ENCODE data around the gene KIAA0825.

Gene KIAA0825

GRCh38 chr5:94469894-94470329, 148.5 kb downstream of the KIAA0825 start:
- H3K36me3 ChIP-seq (ENCODE audit: insufficient read depth, insufficient read length, low read length): no peaks in the 10 kb centered on the region
- no peaks in the 10 kb centered on the region for H3K4me1 ChIP-seq (ENCODE audit: insufficient read depth, insufficient read length)
- DNase-seq (ENCODE audit: low read depth, low spot score): no peak
- H3K9ac ChIP-seq (ENCODE audit: insufficient read length, low read depth): no peak overlapping the region
- TF ChIP-seq YY1 (IDR thresholded peaks at IDR 0.05; ENCODE audit: insufficient read depth, insufficient read length) (no peak), SUZ12 (IDR thresholded peaks at IDR 0.05; ENCODE audit: extremely low read depth, insufficient read depth, insufficient read length) (no peak), ZNF274 (IDR thresholded peaks at IDR 0.05; ENCODE audit: low read depth, low read length) (no peak)
- no peaks in the 10 kb centered on the region for H3K27me3 ChIP-seq (ENCODE audit: insufficient read depth, insufficient read length)
- H3K9me3 ChIP-seq (ENCODE audit: insufficient read depth, low read length): no peaks in the 10 kb centered on the region
- no peak overlapping the region for H3K4me3 ChIP-seq (ENCODE audit: insufficient read length, low read depth)

GRCh38 chr5:94467954-94468930, 150.2 kb downstream of the KIAA0825 start:
- Histone ChIP-seq H3K9me3 (ENCODE audit: insufficient read depth, low read length) (no peaks in the 10 kb centered on the region), H3K27me3 (ENCODE audit: insufficient read depth, insufficient read length) (no peaks in the 10 kb centered on the region), H3K36me3 (ENCODE audit: insufficient read depth, insufficient read length, low read length) (no peaks in the 10 kb centered on the region), H3K4me3 (ENCODE audit: insufficient read length, low read depth) (no peak overlapping the region), H3K4me1 (ENCODE audit: insufficient read depth, insufficient read length) (no peaks in the 10 kb centered on the region), H3K9ac (ENCODE audit: insufficient read length, low read depth) (no peak overlapping the region)
- TF ChIP-seq SUZ12 (IDR thresholded peaks at IDR 0.05; ENCODE audit: extremely low read depth, insufficient read depth, insufficient read length): no peak
- no peak for DNase-seq (ENCODE audit: low read depth, low spot score)

- Histone ChIP-seq H3K36me3 (ENCODE audit: insufficient read depth, insufficient read length, low read length) (no peaks in the 10 kb centered on the region), H3K4me1 (ENCODE audit: insufficient read depth, insufficient read length) (no peaks in the 10 kb centered on the region), H3K9ac (ENCODE audit: insufficient read length, low read depth) (no peak overlapping the region), H3K4me3 (ENCODE audit: insufficient read length, low read depth) (no peak overlapping the region), H3K9me3 (ENCODE audit: insufficient read depth, low read length) (no peaks in the 10 kb centered on the region), H3K27me3 (ENCODE audit: insufficient read depth, insufficient read length) (no peaks in the 10 kb centered on the region)
- TF ChIP-seq ZNF274 (IDR thresholded peaks at IDR 0.05; ENCODE audit: low read depth, low read length): no peak
- TF ChIP-seq SUZ12 (IDR thresholded peaks at IDR 0.05; ENCODE audit: extremely low read depth, insufficient read depth, insufficient read length): no peak
- DNase-seq (ENCODE audit: low read depth, low spot score): no peak
These were observed 151.0 kb downstream of the KIAA0825 start for GRCh38 chr5:94467346-94467953.

DNA sequence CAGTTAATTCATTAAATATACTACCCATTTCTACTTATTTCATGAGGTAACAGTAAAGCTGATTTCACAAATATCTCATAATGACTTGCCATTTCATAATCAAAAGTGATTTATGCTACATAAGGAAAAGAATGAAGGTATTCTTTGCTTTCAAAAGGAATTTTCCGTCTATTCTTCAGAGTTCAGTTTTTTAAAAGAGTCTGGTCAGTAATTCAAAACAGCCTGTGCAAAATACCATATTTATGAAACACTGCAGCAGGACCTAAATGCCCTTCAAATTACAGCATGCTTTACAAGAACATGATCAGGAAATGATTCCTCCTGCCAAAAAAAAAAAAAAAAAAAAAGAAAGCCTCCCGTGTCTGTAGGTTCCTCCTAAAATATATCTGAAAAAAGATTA, 154.7 kb downstream of the KIAA0825 start:
- no peaks in the 10 kb centered on the region for H3K36me3 ChIP-seq (ENCODE audit: insufficient read depth, insufficient read length, low read length)
- H3K9ac ChIP-seq (ENCODE audit: insufficient read length, low read depth): no peak overlapping the region
- TF ChIP-seq YY1 (IDR thresholded peaks at IDR 0.05; ENCODE audit: insufficient read depth, insufficient read length) (no peak), ZNF274 (IDR thresholded peaks at IDR 0.05; ENCODE audit: low read depth, low read length) (no peak), SUZ12 (IDR thresholded peaks at IDR 0.05; ENCODE audit: extremely low read depth, insufficient read depth, insufficient read length) (no peak)
- H3K4me1 ChIP-seq (ENCODE audit: insufficient read depth, insufficient read length): no peaks in the 10 kb centered on the region
- H3K4me3 ChIP-seq (ENCODE audit: insufficient read length, low read depth): no peak overlapping the region
- no peaks in the 10 kb centered on the region for H3K9me3 ChIP-seq (ENCODE audit: insufficient read depth, low read length)
- no peak for DNase-seq (ENCODE audit: low read depth, low spot score)
- H3K27me3 ChIP-seq (ENCODE audit: insufficient read depth, insufficient read length): no peaks in the 10 kb centered on the region

GRCh38 chr5:94461131-94461530, 157.3 kb downstream of the KIAA0825 start:
- no peak overlapping the region for H3K9ac ChIP-seq (ENCODE audit: insufficient read length, low read depth)
- no peaks in the 10 kb centered on the region for H3K9me3 ChIP-seq (ENCODE audit: insufficient read depth, low read length)
- H3K27me3 ChIP-seq (ENCODE audit: insufficient read depth, insufficient read length): no peaks in the 10 kb centered on the region
- no peak for DNase-seq (ENCODE audit: low read depth, low spot score)
- no peak for TF ChIP-seq SUZ12 (IDR thresholded peaks at IDR 0.05; ENCODE audit: extremely low read depth, insufficient read depth, insufficient read length)
- no peak for TF ChIP-seq YY1 (IDR thresholded peaks at IDR 0.05; ENCODE audit: insufficient read depth, insufficient read length)
- TF ChIP-seq ZNF274 (IDR thresholded peaks at IDR 0.05; ENCODE audit: low read depth, low read length): no peak
- H3K4me1 ChIP-seq (ENCODE audit: insufficient read depth, insufficient read length): no peaks in the 10 kb centered on the region
- no peaks in the 10 kb centered on the region for H3K36me3 ChIP-seq (ENCODE audit: insufficient read depth, insufficient read length, low read length)
- no peak overlapping the region for H3K4me3 ChIP-seq (ENCODE audit: insufficient read length, low read depth)

DNA sequence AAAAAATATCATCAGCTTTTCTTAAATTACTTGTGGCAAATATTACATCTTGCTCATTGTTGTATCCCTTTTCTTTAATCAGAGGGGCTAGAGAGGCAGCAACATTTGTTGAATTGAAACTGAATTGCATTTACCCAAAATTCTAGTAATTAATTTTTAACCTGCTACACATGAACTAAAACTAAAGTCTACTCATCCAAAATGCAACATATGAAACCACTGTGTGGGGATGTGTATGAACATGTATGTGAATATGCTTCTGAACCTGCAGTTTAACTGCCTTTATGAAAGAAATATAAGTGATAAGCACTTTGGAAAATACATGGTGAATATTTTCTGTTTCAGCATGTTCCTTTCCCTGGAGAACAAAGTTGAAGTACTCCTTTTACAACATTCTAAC, 158.5 kb downstream of the KIAA0825 start:
- no peaks in the 10 kb centered on the region for H3K36me3 ChIP-seq (ENCODE audit: insufficient read depth, insufficient read length, low read length)
- no peak overlapping the region for H3K4me3 ChIP-seq (ENCODE audit: insufficient read length, low read depth)
- TF ChIP-seq ZNF274 (IDR thresholded peaks at IDR 0.05; ENCODE audit: low read depth, low read length): no peak
- TF ChIP-seq SUZ12 (IDR thresholded peaks at IDR 0.05; ENCODE audit: extremely low read depth, insufficient read depth, insufficient read length): no peak
- no peak for TF ChIP-seq YY1 (IDR thresholded peaks at IDR 0.05; ENCODE audit: insufficient read depth, insufficient read length)
- no peak for DNase-seq (ENCODE audit: low read depth, low spot score)
- H3K27me3 ChIP-seq (ENCODE audit: insufficient read depth, insufficient read length): no peaks in the 10 kb centered on the region
- H3K4me1 ChIP-seq (ENCODE audit: insufficient read depth, insufficient read length): no peaks in the 10 kb centered on the region
- no peak overlapping the region for H3K9ac ChIP-seq (ENCODE audit: insufficient read length, low read depth)
- no peaks in the 10 kb centered on the region for H3K9me3 ChIP-seq (ENCODE audit: insufficient read depth, low read length)

DNA sequence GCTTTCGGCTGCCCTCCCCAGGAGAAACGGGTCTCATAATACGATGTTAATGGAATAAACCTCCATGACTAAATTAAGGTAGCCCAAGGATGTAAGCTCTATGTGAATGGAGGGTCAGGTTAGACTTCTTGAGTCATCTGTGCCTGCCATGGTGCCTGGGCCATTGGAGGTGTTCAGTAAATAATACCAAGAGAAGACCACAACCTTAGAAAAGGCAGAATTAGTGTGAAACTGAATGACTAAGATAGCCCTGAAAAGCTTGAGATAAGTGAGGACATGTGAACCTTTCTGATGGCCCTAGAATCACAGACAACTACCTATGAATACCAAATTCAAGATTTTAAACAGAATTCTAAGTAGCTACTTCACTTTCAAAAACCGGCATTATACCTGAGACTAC, 160.6 kb downstream of the KIAA0825 start:
- DNase-seq (ENCODE audit: low read depth, low spot score): no peak
- Histone ChIP-seq H3K9me3 (ENCODE audit: insufficient read depth, low read length) (no peaks in the 10 kb centered on the region), H3K9ac (ENCODE audit: insufficient read length, low read depth) (no peak overlapping the region), H3K36me3 (ENCODE audit: insufficient read depth, insufficient read length, low read length) (no peaks in the 10 kb centered on the region), H3K4me3 (ENCODE audit: insufficient read length, low read depth) (no peak overlapping the region), H3K4me1 (ENCODE audit: insufficient read depth, insufficient read length) (no peaks in the 10 kb centered on the region), H3K27me3 (ENCODE audit: insufficient read depth, insufficient read length) (no peaks in the 10 kb centered on the region)
- TF ChIP-seq YY1 (IDR thresholded peaks at IDR 0.05; ENCODE audit: insufficient read depth, insufficient read length) (no peak), ZNF274 (IDR thresholded peaks at IDR 0.05; ENCODE audit: low read depth, low read length) (no peak), SUZ12 (IDR thresholded peaks at IDR 0.05; ENCODE audit: extremely low read depth, insufficient read depth, insufficient read length) (no peak)
